Myocyte (in vitro differentiated cells): ENCODE data around the gene HTR6. TPM values are rescaled to one million over a fixed set of nuclear protein-coding genes. Genes with fewer than 3 reads are reported as not detected.

Experiments used
- DNase-seq: peaks from one replicate; pipeline ENCODE4 v3.0.0-alpha.2; 2012; ENCODE audit warnings: low read depth
- total RNA-seq: library from RNA; depleted of rRNA; stranded (reverse); fragments of >200 nt; gene quantifications from 2 replicates; pipeline ENCODE4 v1.2.3, GENCODE V29; 2014

Gene HTR6
- total RNA-seq, 1 donor from 2014 or later, result not detected

DNA sequence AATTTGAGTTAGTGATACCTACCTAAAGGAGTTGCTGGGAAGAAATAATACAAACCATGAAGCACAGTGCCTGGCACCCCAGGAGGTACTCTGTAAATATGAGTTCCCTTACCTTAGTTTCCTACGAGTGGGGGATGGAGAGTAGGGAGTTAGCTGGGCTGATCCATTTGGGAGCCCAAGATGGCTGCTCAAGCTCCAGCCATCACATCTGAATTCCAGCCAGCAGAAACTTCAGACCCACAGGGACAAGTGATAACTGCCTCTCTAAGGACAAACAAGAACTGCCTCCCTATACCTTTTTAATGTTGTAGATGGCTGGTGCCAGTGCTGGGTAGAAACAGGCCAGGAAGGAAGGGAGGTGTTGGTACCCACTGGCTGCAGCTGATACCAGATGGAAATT, 22.7 kb downstream of the HTR6 start:
- no peak for DNase-seq

DNA sequence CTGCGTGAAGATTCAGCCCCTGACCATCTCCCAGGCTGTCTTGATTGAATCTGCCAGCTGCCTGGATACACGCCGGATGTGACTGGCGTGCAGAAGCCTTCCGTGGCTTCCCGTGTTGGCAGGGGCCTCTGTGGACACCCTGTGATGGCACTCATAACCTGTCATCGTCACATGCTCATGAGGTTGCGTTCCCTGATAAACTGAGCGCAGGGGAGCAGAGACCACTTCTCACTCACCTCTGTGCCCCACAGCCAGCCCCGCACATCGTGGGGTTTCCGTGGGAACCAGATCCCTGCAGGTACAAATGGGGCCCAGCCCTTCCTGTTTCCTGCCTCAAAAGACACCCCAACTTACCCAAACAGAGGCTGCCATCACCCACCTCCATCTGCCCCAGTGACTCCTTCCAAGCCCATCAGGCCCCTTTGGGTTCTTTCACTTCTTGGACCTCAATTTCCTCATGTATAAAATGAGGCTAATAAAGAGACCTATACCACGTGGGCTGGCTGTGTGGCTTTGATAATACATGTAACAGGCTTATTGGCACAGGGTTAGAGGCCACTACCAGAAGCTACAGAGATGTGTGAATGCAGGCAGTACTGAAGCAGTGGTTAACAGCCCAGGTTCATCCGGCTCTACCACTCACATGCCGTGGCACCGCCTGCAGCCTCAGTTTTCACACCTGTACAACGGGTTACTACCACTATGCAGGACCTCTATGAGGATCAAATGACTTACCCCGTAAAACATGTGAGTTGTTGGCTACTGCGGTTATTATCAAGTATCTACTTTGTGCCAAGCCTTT, 23.6 kb downstream of the HTR6 start:
- no peak for DNase-seq

DNA sequence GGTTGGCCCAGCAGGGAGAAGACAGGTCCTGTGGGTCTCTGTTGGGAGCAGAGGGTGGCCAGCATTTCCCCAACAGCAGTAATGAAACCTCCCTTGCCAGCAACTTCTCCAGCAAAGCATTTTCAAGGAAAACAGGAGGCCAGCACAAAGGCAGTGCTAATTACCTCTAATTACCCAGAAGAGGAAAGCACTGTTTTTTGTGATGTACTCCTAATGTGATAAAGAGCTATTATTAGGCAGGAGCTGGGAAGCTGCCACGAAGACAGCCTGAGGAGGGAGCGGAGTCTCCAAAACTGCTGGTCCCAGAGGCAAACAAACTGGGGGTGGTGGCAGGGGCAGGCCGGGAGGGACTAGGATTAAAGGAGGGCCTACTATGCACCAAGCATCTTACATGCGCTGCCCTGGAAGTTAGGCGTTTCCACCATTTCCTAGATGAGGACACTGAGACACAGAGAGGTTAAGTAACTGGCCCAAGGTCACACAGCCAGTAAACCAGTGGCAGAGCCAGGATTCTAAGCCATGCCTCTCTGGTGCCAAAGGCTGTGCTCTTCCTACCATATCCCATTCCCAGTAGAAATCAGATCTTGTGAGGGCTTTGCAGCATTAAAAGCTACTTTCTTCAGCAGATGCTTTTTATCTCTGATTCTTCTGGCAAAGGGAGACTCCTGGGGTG, 24.5 kb downstream of the HTR6 start:
- DNase-seq, result no peak

DNA sequence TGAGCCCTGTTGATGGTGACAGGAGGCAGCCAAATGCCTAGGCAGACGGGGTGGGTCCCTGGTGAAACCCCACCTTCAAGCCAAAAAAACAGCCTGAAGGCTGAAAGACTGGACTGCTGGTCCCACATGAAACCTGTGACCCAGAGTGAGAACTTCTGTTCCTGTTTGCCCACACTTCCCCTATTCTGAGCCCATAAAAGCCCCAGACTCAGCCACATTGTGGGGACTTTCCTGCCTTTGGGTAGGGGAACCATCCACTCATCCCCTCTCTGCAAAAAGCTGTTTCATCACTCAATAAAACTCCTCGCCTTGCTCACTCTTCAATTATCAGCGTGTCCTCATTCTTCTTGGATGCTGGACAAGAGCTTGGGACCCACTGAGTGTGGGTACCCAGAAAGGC, 25.2 kb downstream of the HTR6 start:
- DNase-seq, result no peak

DNA sequence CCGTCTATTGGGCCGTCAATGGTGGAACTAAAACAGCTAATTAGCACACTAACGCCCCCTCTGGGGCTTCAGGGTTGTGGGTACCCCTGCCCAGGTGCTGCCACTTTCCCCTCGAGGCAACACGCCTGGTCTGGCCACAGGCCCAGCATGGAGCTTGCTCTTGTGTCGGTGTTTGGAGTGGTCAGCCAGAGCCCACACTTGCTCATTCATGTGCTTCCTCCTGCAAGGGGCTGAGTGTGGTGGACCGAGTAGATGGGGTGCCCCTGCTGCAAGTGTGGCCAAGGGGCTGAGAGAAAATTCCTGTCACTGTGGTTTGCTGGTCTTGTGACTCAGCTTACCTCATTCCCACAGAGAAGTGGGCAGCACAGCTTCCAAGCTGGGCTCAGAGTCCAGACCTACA, 25.7 kb downstream of the HTR6 start:
- no peak for DNase-seq

DNA sequence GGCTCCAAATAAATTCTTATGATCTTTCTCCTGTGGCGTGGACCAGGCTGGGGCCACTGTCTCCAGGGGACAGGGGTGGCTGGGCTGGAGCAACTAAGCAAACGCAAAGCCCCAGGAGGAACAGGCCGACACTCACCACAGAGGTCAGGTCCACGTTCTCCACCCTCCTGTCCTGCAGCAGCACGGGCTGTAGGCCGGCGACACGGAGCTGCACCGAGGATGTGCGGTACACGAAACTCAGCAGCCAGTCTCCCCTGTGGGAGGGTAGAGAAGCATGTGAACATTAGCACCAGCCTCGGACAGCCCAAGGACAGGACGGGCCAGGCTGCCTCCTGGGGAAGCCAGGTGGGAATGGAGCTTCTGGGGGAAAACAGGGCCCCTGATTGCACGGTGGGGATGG, 29.6 kb downstream of the HTR6 start:
- no peak for DNase-seq

DNA sequence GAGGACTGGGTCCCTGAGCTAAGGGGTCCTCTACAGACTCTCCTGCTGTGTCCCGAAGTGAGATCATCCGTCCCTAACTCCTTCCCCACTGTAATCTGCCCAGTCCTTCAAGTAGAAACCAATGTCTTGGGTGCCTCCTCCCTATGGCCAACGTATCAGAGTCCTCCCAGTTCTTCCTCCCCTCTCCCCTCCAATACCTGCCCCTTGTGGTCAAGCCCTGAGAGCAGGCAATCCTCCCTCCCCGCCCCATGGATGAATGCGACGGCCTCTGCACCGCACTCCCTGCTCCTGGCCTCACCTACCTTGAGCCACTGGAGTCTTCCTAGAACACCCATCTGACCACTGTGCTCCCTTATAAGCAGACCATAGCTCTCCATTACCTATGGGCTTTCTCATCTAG, 31.1 kb downstream of the HTR6 start:
- no peak for DNase-seq

DNA sequence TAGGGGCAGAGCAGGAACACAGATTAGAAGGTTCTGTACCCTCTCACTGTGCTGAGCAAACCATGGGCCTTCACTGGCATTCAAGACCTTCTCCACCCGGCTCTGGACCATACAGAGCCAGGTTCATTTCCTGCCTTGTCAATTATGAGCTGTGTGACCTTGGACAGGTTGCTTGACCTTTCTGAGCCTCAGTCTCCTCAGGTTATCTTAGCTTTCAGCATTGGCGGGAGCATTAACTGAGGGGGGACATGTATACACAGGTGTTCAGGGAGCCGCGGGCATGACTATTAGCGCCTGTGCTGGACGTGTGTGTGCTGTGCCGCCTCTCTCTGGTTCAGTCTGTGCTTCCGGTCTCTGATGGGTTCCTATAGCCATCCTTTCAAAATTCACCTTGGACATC, 32.1 kb downstream of the HTR6 start:
- no peak for DNase-seq

DNA sequence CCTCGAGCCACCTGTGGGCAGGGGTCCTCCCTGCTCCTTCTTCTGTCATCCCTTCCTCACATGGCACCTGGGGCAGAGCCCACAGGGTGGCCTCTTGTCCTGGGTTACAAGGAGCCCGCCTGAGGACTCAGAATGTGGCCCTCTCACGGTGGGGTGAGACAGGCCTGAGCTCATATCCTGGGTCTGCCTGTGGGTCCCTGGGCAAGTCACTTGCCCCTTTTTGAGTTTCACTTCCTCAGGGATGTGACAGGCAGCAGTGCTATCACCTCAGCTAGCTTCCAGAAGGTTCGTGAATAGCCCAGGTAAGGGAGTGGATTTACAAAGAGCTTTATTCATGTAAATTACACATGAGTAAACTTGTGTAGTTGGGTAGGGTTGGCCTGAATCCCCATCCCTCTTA, 33.5 kb downstream of the HTR6 start:
- no peak for DNase-seq

DNA sequence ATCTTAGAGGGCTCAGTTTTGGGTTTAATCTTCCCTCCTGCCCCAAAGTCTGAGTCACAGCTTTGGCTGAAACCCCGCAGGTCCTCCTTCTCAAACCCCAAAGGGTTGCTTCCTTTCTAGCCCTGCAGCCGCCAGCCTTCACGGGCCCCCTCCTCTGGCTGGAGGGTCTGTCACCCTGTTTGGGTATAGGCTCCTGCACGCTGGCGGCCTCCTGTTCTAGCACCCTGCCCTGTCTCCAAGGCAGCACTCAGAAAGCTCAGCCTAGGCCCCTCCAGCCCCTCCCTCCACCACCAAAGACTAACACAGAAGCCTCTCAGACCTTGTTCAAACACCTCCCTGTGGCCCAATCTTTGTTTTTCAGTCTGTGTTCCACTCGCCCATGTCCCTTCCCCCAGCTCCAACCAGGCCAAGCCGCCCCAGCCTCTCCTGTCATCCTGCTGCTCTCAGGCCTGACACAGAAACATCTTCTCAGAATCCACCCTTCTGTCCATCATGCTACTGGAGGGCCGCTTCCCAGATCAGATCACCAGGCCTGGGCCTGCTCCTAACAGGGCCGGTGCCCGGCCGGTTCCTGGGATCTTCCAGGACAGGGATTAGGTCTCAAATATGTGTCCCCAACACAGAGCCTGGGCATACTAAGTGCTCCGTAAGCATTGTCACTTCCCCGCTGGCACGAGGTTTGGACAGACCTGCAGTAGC, 35.6 kb downstream of the HTR6 start:
- no peak for DNase-seq

DNA sequence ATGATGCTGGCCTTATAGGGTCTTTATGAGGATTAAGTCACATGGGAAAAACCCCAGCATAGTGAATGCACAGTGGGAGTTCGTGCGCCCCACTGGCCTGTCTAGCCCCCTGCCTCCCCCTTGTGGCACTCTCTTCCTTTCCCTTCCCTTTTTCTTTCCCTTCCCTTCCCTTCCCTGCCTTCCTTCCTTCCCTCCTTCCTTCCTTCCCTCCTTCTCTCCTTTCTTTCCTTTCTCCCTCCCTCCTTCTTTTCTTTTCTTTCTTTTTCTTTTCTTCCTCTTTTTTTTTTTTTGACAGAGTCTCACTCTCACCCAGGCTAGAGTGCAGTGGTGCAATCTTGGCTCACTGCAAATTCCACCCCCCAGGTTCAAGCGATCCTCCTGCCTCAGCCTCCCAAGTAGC, 38.6 kb downstream of the HTR6 start:
- no peak for DNase-seq

DNA sequence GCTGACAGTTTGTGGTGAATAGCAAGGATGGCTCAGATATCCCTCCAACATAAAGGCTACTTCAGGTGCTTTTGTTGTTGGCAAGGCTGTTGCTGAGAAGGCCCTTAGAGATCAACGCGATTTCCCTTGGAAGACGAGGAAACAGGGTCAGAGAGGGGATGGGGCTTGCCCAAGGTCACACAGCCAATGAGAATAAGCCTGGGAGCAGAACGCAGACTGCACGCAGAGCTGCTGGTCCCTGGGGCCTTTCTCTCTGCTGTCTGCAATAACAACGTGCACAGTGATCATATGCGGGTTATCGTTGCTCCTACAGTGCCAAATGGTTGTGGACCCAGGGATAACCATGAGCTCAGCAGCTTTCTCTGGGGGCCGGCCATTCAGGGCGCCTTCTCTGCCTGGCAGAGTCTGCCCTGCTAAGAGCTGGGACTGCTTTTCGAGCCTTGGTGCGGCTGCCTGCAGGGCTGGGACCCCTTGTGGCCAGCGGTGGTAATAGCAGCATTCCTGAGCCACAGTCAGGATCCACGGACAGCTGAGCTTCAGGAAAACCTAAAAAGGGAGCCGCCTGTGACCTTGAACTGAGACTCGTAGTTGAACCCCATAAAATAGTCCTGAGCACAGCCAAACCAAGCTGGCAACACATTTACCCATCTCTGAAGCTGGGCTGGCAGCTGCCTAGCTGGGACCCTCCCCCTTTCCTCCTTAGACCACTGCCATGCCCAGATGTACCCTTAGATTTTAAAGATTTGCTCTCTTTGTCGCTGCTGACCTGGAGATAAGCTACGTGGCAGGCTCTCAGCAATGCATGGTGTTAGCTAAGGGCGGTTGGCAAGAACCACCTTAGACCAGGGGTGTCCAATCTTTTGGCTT, 39.8 kb downstream of the HTR6 start:
- DNase-seq, result peak; percentile 80

DNA sequence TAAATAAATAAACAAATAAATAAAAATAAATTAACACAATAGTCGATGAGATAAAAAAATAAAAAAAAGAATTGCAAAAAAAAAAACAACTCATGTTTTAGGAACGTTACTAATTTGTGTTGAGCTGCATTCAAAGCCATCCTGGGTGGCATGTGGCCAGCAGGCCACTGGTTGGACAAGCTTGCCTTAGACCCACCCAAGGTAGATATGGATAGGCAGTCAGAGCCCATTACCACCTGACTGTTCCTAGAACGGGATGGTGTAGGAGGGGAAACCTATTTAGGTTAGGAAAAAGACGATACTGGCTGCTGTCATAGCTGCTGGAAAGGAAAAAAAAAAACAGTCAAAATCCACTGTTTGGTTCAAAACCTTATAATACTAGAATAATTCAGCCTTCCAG, 40.8 kb downstream of the HTR6 start:
- DNase-seq, result no peak

DNA sequence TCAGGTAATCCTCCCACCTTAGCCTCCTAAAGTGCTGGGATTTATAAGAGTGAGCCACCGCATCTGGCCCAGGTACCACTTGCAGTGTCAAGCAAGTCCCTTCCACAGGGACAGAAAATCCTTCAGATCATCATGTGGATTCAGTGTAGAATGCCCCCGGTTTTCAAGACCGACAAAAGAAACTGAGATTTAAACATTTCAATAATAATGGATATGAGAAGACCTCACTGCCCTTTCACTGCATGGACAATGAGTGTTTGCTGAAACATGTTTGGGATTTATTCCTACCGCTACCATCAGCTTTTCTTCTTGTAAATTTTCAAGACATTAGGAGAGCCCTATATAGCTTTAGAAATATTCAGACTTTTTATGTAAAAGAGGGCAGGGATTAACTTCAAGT, 41.5 kb downstream of the HTR6 start:
- DNase-seq, result no peak

DNA sequence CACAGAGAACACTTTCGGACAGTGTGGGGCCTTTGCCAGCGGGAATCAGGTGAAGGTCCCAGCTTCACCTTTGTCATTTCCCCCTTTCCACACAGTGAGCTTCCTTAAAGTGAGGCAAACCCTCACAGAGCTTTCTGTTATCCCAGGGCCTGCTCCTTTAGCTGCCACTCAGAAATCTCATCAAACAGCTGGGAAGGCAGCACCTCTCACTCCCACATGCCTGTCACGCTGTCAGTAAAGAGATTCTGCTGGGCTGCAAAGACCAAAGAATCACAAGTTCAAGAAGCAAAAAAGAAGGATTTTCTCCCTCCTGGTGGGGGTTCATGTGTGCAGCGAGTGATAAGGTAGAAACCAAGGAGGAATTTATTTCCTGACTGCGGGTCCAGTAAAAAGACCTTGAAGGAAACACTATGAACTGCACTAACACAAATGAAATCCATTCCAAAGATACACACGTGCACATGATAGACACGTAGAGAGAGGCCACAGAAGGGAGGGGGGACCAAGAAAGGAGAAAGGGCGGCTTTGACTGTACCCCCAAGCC, 44.0 kb downstream of the HTR6 start:
- no peak for DNase-seq

DNA sequence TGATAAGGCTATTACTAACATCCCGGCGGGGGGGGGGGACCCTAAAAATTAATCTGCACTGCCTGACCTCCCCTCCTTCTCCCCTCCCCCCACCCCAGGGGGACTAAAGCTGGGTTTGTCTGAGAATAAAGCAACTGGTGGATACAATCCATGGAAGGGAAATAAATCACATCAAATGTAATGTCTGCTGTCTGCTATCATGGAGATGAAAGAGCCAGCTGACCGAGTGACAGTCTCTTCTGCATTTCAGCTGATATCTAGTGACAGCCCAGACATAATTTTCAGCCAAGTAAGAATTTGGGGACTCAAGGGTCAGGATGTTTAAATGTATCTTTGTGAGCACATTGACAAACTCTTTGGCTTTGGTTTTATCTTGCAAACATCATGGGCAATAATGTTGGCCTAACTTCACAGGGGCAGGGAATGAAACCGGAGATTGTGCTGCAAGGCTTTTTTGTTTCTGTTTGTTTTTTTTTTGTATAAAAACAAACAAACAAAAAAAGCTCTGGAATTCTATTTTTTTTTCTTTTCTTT, 44.7 kb downstream of the HTR6 start:
- DNase-seq, result no peak

DNA sequence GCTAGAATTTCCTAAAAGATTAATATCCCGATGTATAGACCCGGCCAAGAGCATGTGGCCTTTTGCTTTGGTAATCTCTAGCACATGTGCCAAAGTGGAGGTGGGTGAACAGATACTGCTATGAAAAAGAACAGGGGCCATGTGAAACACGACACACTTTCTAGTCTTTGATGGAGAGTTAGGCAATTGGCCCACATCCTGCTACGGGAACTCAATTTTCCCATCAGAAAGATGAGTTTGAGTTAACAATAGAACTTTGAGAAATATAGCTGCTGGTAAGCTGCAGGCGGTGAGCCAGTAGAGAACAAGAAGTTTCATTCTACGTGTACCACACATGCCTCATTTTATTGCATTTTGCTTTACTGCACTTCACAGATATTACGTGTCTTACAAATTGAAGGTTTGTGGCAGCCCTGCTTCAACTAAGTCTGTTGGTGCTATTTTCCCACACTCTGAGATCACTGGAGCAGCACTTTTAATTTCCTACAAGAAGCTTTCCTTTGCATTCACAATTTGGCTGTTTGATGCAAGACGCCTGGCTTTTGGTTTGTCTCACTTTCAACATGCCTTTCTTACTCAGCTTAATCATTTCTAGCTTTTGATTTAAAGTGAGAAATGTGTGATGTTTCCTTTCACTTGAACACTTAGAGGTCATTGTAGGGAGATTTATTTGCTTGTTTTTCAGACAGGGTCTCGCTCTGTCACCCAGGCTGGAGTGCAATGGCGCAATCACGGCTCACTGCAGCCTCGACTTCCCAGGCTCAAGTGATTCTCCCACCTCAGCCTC, 46.3 kb downstream of the HTR6 start:
- DNase-seq, result no peak

DNA sequence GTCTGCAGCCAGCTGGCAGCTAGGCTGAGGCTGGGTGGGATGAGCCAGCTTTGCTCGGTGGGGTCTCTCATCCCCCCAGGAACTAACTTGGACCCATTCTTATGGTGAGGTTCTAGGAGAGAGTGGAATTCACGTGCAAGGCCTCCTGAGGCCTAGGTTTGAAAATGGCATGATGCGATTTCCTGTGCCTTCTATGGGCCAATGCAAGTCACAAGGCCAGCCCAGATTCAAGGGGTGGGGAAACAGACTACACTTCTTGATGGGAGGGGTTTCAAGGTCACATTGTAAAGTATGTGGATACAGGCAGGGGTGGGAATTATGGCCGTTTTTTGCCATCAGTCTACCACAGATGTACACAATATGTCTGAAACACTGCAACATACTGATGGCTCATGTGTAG, 48.3 kb downstream of the HTR6 start:
- DNase-seq, result no peak

DNA sequence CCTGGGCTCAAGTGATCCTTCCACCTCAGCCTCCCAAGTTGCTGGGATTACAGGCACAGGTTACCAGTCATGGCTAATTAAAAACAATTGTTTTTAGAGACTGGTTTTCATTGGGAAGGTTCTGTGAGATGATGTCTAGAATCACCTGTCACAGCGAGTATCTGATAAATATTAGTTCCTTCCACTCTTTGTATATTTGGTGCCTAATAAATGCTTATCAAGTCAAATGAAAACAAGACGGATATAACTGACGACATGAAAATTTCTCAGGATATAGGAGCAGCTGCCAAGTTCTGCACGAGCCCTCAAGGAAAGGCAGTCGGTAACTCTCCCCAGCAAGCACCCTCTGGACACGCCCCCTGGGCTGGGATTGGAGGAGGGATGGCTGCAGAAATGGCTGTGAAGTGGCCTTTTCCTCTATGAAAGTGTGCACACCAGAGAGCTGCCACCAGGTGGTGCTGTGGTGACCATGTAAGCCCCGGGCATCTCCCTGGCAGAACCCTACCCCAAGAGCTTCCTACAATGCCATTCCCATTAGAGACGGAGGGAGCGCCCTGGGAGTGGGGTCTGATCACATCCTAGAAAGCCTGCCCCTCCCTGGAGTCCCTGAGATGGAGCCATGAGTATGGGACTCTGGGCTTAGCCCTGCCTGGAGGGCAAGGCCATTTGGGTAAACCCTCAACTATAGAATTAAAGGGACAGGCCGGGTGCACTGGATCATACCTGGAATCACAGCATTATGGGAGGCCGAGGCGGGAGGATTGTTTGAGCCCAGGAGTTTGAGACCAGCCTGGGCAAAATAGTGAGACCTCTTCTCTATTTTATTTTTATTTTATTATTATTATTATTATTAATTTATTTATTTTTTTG, 50.9 kb downstream of the HTR6 start:
- peak; percentile 97 for DNase-seq
